ENCODE results near the gene KSR1.
A peak's percentile ranks its signal among the peaks of the same experiment; 100 is the strongest.

The KSR1 gene

DNA sequence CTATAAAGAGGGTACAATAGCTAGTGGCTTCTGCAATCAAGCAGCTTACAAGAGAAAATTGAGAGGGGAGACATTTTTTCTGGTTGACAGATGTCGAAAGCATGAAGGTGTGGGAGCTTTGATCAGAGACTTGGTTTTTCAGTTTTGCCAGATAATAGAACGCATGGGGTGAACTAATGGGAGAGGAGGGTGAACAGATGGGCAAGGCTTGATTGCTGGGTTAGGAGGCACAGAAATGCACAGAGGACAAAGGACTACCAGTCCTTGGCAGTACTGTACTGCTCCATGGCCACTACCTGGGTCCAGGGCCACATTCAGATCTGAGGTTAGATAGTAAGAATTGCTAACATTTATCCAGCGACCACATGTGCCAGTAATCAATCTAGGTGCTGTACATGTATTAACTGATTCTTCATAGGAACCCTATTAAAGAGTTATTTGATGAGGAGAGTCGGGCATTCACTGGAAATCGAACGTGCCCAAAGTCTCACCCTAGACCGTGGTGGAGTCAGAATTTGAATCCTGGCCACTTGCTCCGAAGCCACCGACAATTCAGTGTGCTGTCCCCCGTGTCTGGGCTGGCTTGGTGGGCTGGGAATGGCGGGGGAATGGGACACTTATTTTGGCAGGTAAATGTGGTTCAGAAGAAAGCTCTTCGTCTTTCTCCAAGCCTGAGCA is 873 bp upstream of the KSR1 start:
- Histone ChIP-seq H3K4me1 (ENCODE audit: control insufficient read depth, insufficient read depth, low read length) (peaks cover 17% of the 10 kb centered on the region), H3K9me3 (ENCODE audit: control insufficient read depth, low read length) (no peaks in the 10 kb centered on the region), H3K9ac (ENCODE audit: low read length) (no peak overlapping the region), H3K36me3 (ENCODE audit: control insufficient read depth, insufficient read depth, low read length, severe bottlenecking) (no peaks in the 10 kb centered on the region), H3K4me3 (ENCODE audit: low read length) (peak overlapping the region; percentile 83), H3K27me3 (replicated peaks; ENCODE audit: control insufficient read depth, insufficient read depth, low read length) (no peaks in the 10 kb centered on the region)
- no peak for DNase-seq (ENCODE audit: low read depth)

DNA sequence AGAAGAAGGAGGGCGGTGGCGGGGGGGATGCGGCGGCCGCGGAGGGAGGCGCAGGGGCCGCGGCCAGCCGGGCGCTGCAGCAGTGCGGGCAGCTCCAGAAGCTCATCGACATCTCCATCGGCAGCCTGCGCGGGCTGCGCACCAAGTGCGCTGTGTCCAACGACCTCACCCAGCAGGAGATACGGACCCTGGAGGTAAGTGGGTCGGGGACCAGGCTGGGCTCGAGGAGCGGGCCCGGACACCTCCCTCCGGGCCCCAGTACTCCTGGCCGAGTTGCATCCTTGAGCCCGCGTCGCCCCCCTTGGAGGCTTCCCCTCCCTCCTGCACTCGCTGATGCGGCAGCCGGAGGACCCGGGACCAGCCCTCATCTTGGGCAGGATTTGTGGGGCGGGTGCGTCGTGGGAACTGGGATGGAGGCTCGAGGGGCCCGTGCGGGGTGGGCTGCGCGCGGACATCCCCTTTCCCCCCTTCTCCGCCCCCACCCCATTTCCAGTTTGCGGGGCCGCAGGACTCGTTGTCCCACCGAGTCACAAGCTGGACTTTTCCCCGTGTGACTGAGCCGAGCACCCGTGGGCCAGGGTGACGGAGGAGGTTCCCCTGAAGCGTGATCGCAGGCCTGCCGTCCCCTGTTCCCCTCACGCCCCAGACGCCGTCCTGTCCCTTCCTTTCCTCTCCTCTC is 572 bp downstream of the KSR1 start:
- Histone ChIP-seq H3K9me3 (ENCODE audit: control insufficient read depth, low read length) (no peaks in the 10 kb centered on the region), H3K27me3 (replicated peaks; ENCODE audit: control insufficient read depth, insufficient read depth, low read length) (no peaks in the 10 kb centered on the region), H3K36me3 (ENCODE audit: control insufficient read depth, insufficient read depth, low read length, severe bottlenecking) (no peaks in the 10 kb centered on the region), H3K9ac (ENCODE audit: low read length) (peak overlapping the region; percentile 77), H3K4me3 (ENCODE audit: low read length) (peak overlapping the region; percentile 83), H3K4me1 (ENCODE audit: control insufficient read depth, insufficient read depth, low read length) (peaks cover 17% of the 10 kb centered on the region)
- peak; percentile 49 for DNase-seq (ENCODE audit: low read depth)

DNA sequence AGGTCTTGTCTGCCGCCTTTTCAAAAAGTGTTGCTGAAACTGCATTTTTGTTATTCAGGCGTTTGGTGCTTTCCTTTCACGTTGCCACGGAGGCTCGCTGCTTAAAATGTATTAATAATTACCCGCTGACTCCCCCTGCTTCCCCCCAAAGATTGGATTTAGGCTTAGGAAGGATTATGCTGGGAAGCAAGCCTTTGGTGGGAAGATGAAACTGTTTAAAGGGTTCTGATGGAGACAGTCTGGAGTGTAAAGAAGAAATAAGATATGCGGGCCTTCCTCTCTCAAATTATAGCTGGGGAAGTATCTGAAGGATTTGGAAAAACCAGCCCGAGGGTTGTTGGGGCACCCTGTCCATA is 1.1 kb downstream of the KSR1 start:
- DNase-seq (ENCODE audit: low read depth), result no peak
- H3K4me3 ChIP-seq (ENCODE audit: low read length), result peak overlapping the region; percentile 83
- H3K9ac ChIP-seq (ENCODE audit: low read length), result peak overlapping the region; percentile 77
- H3K9me3 ChIP-seq (ENCODE audit: control insufficient read depth, low read length), result no peaks in the 10 kb centered on the region
- H3K4me1 ChIP-seq (ENCODE audit: control insufficient read depth, insufficient read depth, low read length), result peaks cover 17% of the 10 kb centered on the region
- no peaks in the 10 kb centered on the region for H3K36me3 ChIP-seq (ENCODE audit: control insufficient read depth, insufficient read depth, low read length, severe bottlenecking)
- H3K27me3 ChIP-seq (replicated peaks; ENCODE audit: control insufficient read depth, insufficient read depth, low read length), result no peaks in the 10 kb centered on the region

DNA sequence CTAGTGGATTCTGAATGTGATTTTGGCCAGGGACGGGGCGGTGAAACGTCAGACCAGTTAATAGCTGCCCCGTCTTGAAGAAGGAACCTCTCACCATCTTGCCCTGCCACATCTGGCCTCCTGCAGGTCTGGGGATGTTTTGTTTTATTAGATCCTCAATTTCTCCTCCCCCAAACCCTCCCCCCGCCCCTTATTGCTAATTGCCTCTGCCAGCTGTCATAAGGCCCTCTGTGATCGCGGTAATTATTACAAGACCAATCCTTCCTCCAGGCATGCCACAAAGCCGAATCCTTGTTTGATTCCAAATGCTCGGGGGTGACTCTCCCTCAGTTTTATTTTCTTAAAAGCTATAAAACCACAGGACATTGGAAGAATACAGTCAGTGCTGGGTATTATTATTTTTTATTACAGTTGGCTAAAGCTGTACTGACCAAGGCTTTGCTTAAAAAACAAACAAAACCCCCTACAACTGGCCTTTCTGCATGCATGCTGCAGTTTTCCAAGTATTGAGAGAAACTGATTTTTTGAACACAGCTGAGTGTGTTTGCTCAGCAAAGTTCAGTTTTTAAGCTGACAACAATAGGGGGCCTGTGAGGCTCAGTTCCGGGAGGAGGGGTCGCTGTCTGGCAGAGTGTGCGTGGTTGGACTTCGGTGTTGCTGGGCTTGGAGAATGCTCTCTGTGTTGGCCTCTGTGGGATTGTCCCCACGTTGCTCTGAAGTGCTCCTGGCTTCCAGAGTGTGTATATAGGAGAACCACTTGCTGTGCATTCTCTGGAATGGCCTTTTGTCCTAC is 1.7 kb downstream of the KSR1 start:
- peak; percentile 52 for DNase-seq (ENCODE audit: low read depth)
- Histone ChIP-seq H3K9me3 (ENCODE audit: control insufficient read depth, low read length) (no peaks in the 10 kb centered on the region), H3K4me3 (ENCODE audit: low read length) (peak overlapping the region; percentile 83), H3K27me3 (replicated peaks; ENCODE audit: control insufficient read depth, insufficient read depth, low read length) (no peaks in the 10 kb centered on the region), H3K4me1 (ENCODE audit: control insufficient read depth, insufficient read depth, low read length) (peaks cover 17% of the 10 kb centered on the region), H3K9ac (ENCODE audit: low read length) (peak overlapping the region; percentile 77), H3K36me3 (ENCODE audit: control insufficient read depth, insufficient read depth, low read length, severe bottlenecking) (no peaks in the 10 kb centered on the region)

DNA sequence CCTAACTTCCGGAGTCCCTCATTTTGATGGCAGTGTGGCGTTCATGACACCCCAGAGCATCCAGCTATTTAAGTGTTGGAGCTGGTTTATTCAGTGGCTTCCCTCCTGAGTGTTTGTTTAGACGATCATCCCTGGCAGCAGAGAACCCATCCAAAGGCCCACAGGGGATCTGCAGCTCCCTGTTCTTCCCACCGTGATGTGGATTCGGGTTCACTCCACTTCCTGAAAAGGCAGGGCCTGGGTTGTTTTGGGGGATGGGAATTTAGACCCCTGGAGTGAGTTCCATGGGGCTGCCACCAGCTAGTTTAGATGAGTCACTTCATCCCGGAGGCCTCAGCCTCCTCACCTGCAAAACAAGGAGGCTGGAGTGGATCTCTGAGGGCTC is 2.3 kb downstream of the KSR1 start:
- Histone ChIP-seq H3K4me3 (ENCODE audit: low read length) (no peak overlapping the region), H3K27me3 (replicated peaks; ENCODE audit: control insufficient read depth, insufficient read depth, low read length) (no peaks in the 10 kb centered on the region), H3K36me3 (ENCODE audit: control insufficient read depth, insufficient read depth, low read length, severe bottlenecking) (no peaks in the 10 kb centered on the region), H3K9ac (ENCODE audit: low read length) (peak overlapping the region; percentile 77), H3K4me1 (ENCODE audit: control insufficient read depth, insufficient read depth, low read length) (peaks cover 17% of the 10 kb centered on the region), H3K9me3 (ENCODE audit: control insufficient read depth, low read length) (no peaks in the 10 kb centered on the region)
- DNase-seq (ENCODE audit: low read depth), result no peak

DNA sequence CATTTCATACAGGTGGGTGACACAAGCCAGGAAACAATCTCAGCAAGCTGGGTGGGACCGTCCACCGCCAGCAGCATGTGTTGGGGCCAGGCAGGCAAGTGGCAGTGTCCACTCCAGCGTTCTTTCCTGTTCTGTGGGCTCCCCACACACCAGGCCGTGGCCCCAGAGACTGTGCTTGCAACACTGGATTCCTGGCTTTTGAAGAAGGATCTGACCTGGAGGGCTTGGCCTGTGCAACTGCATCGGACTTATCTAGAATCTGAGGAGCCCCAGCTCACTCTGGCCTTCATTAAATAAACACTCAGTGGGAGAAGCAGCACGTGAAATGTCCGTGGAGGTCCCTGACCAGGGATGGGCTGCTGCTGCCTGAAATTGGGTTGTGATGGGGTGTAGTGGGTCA is 3.2 kb downstream of the KSR1 start:
- peak; percentile 29 for DNase-seq (ENCODE audit: low read depth)
- H3K9me3 ChIP-seq (ENCODE audit: control insufficient read depth, low read length), result no peaks in the 10 kb centered on the region
- H3K4me3 ChIP-seq (ENCODE audit: low read length), result no peak overlapping the region
- peaks cover 17% of the 10 kb centered on the region for H3K4me1 ChIP-seq (ENCODE audit: control insufficient read depth, insufficient read depth, low read length)
- H3K36me3 ChIP-seq (ENCODE audit: control insufficient read depth, insufficient read depth, low read length, severe bottlenecking), result no peaks in the 10 kb centered on the region
- no peak overlapping the region for H3K9ac ChIP-seq (ENCODE audit: low read length)
- H3K27me3 ChIP-seq (replicated peaks; ENCODE audit: control insufficient read depth, insufficient read depth, low read length), result no peaks in the 10 kb centered on the region

DNA sequence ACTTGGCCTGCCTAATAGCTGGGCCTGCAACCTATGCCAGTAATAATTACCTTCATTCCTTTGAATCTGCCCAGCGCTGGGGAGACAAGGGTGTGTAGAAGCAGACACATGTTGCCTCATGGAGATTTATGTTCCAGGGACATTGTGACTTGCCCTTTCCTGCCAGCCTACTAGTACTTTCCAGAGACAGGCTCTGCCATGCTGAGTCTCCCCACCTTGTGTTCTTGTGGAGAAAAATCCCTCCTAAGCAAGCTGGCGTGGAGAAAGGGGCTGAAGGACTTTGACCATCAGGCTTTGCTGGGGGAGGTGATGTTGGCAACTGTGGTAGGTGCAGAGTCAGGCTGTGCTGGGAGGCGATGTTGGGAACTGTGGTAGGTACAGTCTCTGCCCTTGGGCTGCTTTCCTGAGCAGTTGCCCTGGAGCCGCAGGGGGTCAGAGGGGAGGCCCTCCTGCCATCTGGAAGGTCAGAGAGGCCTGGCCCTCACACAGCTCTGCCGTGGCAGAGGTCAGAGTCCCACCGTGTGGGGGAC is 4.0 kb downstream of the KSR1 start:
- peaks cover 17% of the 10 kb centered on the region for H3K4me1 ChIP-seq (ENCODE audit: control insufficient read depth, insufficient read depth, low read length)
- no peak overlapping the region for H3K9ac ChIP-seq (ENCODE audit: low read length)
- H3K9me3 ChIP-seq (ENCODE audit: control insufficient read depth, low read length), result no peaks in the 10 kb centered on the region
- DNase-seq (ENCODE audit: low read depth), result no peak
- H3K4me3 ChIP-seq (ENCODE audit: low read length), result no peak overlapping the region
- H3K36me3 ChIP-seq (ENCODE audit: control insufficient read depth, insufficient read depth, low read length, severe bottlenecking), result no peaks in the 10 kb centered on the region
- no peaks in the 10 kb centered on the region for H3K27me3 ChIP-seq (replicated peaks; ENCODE audit: control insufficient read depth, insufficient read depth, low read length)

DNA sequence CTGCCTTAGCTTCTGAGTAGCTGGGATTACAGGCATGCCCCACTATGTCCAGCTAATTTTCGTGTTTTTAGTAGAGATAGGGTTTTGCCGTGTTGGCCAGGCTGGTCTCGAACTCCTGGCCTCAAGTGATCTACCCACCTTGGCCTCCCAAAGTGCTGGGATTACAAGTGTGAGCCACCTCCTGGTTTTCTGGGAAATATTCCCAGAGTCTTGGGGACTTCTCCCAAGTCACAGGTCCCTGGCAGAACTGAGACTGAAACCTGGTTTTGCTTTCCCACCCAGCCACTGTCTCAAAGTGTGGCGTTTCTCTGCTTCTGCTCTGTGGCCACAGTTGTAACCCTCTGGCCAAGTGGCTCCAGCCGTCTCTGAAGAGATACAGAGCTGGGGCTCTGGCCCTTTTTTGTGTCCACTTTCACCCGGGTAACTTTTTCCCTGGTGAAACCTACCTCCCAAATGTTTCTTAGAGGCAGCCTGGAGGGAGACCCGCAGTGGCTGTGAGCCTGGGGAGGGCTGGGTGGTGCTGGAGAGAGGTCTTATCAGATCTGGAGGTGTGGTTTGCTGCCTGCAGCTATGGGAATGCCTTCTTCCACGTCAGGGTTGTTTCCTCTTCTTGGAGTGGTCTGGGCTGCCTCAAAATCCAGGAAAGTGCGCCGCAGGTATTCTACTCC is 5.1 kb downstream of the KSR1 start:
- no peak for DNase-seq (ENCODE audit: low read depth)

DNA sequence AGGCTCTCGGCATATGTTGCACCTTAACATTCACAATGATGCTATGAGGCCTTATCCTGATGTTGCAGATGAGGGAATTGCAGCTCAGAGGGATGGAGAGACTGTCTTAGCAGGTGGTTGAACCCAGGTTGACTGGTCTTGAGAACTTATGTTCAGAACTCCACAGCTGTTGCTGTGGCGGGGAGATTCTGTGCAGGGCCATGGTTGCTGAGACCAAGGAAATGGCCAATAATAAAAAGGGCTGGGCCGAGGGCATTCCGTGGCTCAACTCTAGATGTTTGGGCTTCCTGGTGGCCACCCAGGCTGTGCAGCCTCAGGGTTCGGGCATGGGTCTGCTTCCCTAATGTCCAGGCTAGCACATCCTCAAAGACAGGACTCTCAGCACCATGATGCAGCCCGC is 5.9 kb downstream of the KSR1 start:
- no peaks in the 10 kb centered on the region for H3K27me3 ChIP-seq (replicated peaks; ENCODE audit: control insufficient read depth, insufficient read depth, low read length)
- peaks cover 15% of the 10 kb centered on the region for H3K4me1 ChIP-seq (ENCODE audit: control insufficient read depth, insufficient read depth, low read length)
- no peak overlapping the region for H3K4me3 ChIP-seq (ENCODE audit: low read length)
- H3K9me3 ChIP-seq (ENCODE audit: control insufficient read depth, low read length), result no peaks in the 10 kb centered on the region
- no peak for DNase-seq (ENCODE audit: low read depth)
- H3K36me3 ChIP-seq (ENCODE audit: control insufficient read depth, insufficient read depth, low read length, severe bottlenecking), result no peaks in the 10 kb centered on the region
- no peak overlapping the region for H3K9ac ChIP-seq (ENCODE audit: low read length)

More for the DNA sequence above, 5.1 kb downstream of the KSR1 start:
- Histone ChIP-seq H3K9me3 (ENCODE audit: control insufficient read depth, low read length) (no peaks in the 10 kb centered on the region), H3K4me3 (ENCODE audit: low read length) (no peak overlapping the region), H3K9ac (ENCODE audit: low read length) (no peak overlapping the region), H3K27me3 (replicated peaks; ENCODE audit: control insufficient read depth, insufficient read depth, low read length) (no peaks in the 10 kb centered on the region), H3K4me1 (ENCODE audit: control insufficient read depth, insufficient read depth, low read length) (peaks cover 17% of the 10 kb centered on the region), H3K36me3 (ENCODE audit: control insufficient read depth, insufficient read depth, low read length, severe bottlenecking) (no peaks in the 10 kb centered on the region)

DNA sequence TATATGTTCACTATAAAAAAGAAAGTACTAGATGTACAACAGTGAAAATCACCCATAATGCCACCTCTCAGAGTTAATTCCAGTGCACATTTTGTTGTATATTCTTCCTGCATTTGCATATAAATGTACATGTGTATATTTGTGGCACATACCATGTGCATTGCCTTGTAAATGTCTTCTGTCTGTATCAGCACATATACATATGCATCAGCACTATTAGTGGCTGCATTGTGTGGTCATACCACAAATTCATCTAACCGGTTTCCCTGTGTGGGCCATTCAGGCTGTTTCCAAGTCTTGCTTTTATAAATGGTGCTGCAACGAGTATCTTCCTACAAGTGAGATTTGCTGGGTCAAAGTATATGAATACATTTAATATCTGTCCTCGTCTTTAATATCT is 6.5 kb downstream of the KSR1 start:
- Histone ChIP-seq H3K4me1 (ENCODE audit: control insufficient read depth, insufficient read depth, low read length) (peaks cover 10% of the 10 kb centered on the region), H3K9ac (ENCODE audit: low read length) (no peak overlapping the region), H3K36me3 (ENCODE audit: control insufficient read depth, insufficient read depth, low read length, severe bottlenecking) (no peaks in the 10 kb centered on the region), H3K4me3 (ENCODE audit: low read length) (no peak overlapping the region), H3K27me3 (replicated peaks; ENCODE audit: control insufficient read depth, insufficient read depth, low read length) (no peaks in the 10 kb centered on the region), H3K9me3 (ENCODE audit: control insufficient read depth, low read length) (no peaks in the 10 kb centered on the region)
- DNase-seq (ENCODE audit: low read depth), result no peak

DNA sequence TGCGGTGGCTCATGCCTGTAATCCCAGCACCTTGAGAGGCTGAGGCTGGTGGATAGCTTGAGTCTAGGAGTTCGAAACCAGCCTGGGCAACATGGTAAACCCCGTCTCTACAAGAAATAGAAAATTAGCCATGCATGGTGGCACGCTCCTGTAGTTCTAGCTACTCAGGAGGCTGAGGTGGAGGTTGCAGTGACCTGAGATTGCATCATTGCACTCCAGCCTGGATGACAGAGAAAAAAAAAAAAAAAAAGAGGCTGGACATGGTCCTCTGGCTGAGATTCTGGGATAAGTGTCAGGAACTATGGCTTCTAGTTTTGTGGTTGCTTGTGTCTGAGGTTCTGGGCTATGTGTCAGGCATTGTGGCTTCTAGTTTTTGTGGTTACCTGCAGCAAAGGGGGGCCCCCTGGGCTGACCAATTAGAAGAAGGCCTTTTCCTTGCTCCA is 7.0 kb downstream of the KSR1 start:
- DNase-seq (ENCODE audit: low read depth), result no peak
- Histone ChIP-seq H3K36me3 (ENCODE audit: control insufficient read depth, insufficient read depth, low read length, severe bottlenecking) (no peaks in the 10 kb centered on the region), H3K9me3 (ENCODE audit: control insufficient read depth, low read length) (no peaks in the 10 kb centered on the region), H3K4me3 (ENCODE audit: low read length) (no peak overlapping the region), H3K4me1 (ENCODE audit: control insufficient read depth, insufficient read depth, low read length) (peaks cover 4% of the 10 kb centered on the region), H3K27me3 (replicated peaks; ENCODE audit: control insufficient read depth, insufficient read depth, low read length) (no peaks in the 10 kb centered on the region), H3K9ac (ENCODE audit: low read length) (no peak overlapping the region)

Measured in adipocyte (in vitro differentiated cells).